PC-9 (cell line): ENCODE measurements around the gene TMEM151B. TPM values are rescaled to one million over a fixed set of nuclear protein-coding genes. Genes with fewer than 3 reads are reported as not detected.
A peak's percentile ranks its signal among the peaks of the same experiment; 100 is the strongest.

Source experiments
- BruUV-seq: library from RNA; stranded (reverse); fragments of 400-500 nt; replicated peaks from 2 replicates; lab custom pipeline; 2021; lab: Mats Ljungman, UMichigan
- CTCF ChIA-PET: fragments of 300-600 bp; sonication (Branson Sonifier 250); formaldehyde crosslinking; loops from one replicate; lab custom pipeline; 2022; ENCODE audit warnings: antibody characterized with exemption; lab: Charles Lee
- POLR2A ChIA-PET: fragments of 300-600 bp; sonication (Branson Sonifier 250); formaldehyde crosslinking; loops from one replicate; lab custom pipeline; 2022; ENCODE audit warnings: antibody characterized with exemption; ENCODE audit not compliant: unreplicated experiment; lab: Charles Lee
- DNase-seq, 2 experiments: peaks; one replicate each; pipeline versions ENCODE4 v3.0.0 to v3.0.0-alpha.2; 2015 to 2022; ENCODE audit warnings: mixed read lengths in 1 of 2
- H2AFZ ChIP-seq: fragments of 200-600 bp; sonication (generic); 2 replicates; pipeline ENCODE4 v1.8.1; 2017; ENCODE audit warnings: antibody characterized with exemption
- H3F3A ChIP-seq: fragments of 200-600 bp; sonication (generic); 2 replicates; pipeline ENCODE4 v1.8.1; 2017; ENCODE audit warnings: antibody characterized with exemption, mild to moderate bottlenecking, low read depth; ENCODE audit not compliant: insufficient read depth
- H3K27ac ChIP-seq: fragments of 200-600 bp; sonication (generic); 2 replicates; pipeline ENCODE4 v1.6.1; 2016; ENCODE audit warnings: mixed run types
- H3K27me3 ChIP-seq: fragments of 200-600 bp; sonication (generic); 2 replicates; pipeline ENCODE4 v1.6.1; 2016; ENCODE audit warnings: low read depth, mixed run types; ENCODE audit not compliant: insufficient read depth
- H3K36me3 ChIP-seq: fragments of 200-600 bp; sonication (generic); 2 replicates; pipeline ENCODE4 v1.6.1; 2016; ENCODE audit warnings: low read depth, mixed run types
- H3K4me1 ChIP-seq: fragments of 200-600 bp; sonication (generic); replicated peaks from 2 replicates; pipeline ENCODE4 v1.6.1; 2016; ENCODE audit warnings: mixed run types; ENCODE audit not compliant: insufficient read depth
- H3K4me2 ChIP-seq: fragments of 200-600 bp; sonication (generic); 2 replicates; pipeline ENCODE4 v1.6.1; 2017; ENCODE audit warnings: mixed run types
- H3K4me3 ChIP-seq: fragments of 200-600 bp; sonication (generic); 2 replicates; pipeline ENCODE4 v1.6.1; 2016; ENCODE audit warnings: mixed run types
- H3K79me2 ChIP-seq: fragments of 200-600 bp; sonication (generic); 2 replicates; pipeline ENCODE4 v1.6.1; 2017; ENCODE audit warnings: low read depth, mixed run types
- H3K9me2 ChIP-seq: fragments of 200-600 bp; sonication (generic); 2 replicates; pipeline ENCODE4 v1.8.1; 2017; ENCODE audit warnings: mild to moderate bottlenecking; ENCODE audit not compliant: insufficient read depth
- H3K9me3 ChIP-seq: fragments of 200-600 bp; sonication (generic); 2 replicates; pipeline ENCODE4 v1.8.1; 2016; ENCODE audit warnings: low read depth; ENCODE audit not compliant: insufficient read depth
- H4K20me1 ChIP-seq: fragments of 200-600 bp; sonication (generic); 2 replicates; pipeline ENCODE4 v1.8.1; 2017; ENCODE audit not compliant: insufficient read depth
- EZH2 ChIP-seq: fragments of 200-600 bp; sonication (generic); IDR thresholded peaks from 2 replicates; pipeline ENCODE4 v1.8.0; 2017; ENCODE audit warnings: antibody characterized with exemption, low read depth
- intact Hi-C: fragments of 100-400 bp; cut with micrococcal nuclease; formaldehyde crosslinking; loops from one replicate; pipeline ENCODE4 v1.10.0; 2022; ENCODE audit not compliant: unreplicated experiment
- total RNA-seq: library from RNA; stranded (reverse); gene quantifications from 2 replicates; pipeline ENCODE4 v1.2.3, GENCODE V29; 2021
- TF ChIP-seq, protein P1 (sequence below): fragments of 200-600 bp; sonication (generic); conservative IDR thresholded peaks from 2 replicates; pipeline ENCODE4 v1.6.1; 2017; ENCODE audit warnings: mixed run types, antibody characterized with exemption, mild to moderate bottlenecking, moderate library complexity

TMEM151B gene
- total RNA-seq, 1 experiment from 2014 or later = not detected

DNA sequence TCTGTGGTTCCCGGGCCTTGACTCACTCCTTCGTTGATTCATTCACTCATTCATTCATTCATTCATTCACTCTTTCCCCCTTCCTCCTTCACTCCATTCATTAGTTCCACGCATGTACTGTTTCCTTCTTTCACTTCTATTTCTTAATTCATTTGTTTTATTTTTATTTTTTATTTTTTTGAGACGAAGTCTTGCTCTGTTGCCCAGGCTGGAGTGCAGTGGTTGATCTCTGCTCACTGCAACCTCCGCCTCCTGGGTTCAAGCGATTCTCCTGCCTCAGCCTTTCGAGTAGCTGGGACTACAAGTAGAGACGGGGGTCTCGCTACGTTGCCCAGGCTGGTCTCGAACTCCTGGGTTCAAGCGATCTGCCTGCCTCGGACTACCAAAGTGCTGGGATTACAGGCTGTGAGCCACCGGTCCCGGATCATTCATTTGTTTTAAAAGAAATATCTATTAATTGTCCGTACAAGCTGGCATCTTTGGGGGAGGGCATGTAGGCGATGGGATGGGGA is 4.5 kb upstream of the TMEM151B start:
- Histone ChIP-seq H3K27ac (no peak overlapping the region), H4K20me1 (no peaks in the 10 kb centered on the region; the same call in 1 of the 2 replicates), H3K27me3 (no peaks in the 10 kb centered on the region; the same call in 1 of the 2 replicates), H3K9me2 (no peaks in the 10 kb centered on the region), H2AFZ (peak overlapping the region; percentile 91), H3K79me2 (peaks cover 26% of the 10 kb centered on the region), H3K4me3 (peak overlapping the region; percentile 89; the same call in 1 of the 2 replicates), H3K9me3 (no peaks in the 10 kb centered on the region), H3F3A (peaks cover 18% of the 10 kb centered on the region; the same call in 1 of the 2 replicates), H3K36me3 (no peaks in the 10 kb centered on the region), H3K4me1 (peaks cover 21% of the 10 kb centered on the region), H3K4me2 (peak overlapping the region; percentile 100)
- TF ChIP-seq, protein P1, sequence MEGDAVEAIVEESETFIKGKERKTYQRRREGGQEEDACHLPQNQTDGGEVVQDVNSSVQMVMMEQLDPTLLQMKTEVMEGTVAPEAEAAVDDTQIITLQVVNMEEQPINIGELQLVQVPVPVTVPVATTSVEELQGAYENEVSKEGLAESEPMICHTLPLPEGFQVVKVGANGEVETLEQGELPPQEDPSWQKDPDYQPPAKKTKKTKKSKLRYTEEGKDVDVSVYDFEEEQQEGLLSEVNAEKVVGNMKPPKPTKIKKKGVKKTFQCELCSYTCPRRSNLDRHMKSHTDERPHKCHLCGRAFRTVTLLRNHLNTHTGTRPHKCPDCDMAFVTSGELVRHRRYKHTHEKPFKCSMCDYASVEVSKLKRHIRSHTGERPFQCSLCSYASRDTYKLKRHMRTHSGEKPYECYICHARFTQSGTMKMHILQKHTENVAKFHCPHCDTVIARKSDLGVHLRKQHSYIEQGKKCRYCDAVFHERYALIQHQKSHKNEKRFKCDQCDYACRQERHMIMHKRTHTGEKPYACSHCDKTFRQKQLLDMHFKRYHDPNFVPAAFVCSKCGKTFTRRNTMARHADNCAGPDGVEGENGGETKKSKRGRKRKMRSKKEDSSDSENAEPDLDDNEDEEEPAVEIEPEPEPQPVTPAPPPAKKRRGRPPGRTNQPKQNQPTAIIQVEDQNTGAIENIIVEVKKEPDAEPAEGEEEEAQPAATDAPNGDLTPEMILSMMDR = no peak
- no peak for TF ChIP-seq EZH2
- POLR2A ChIA-PET = no interaction called here
- no peak for DNase-seq
- intact Hi-C loops = loop anchor here (1.0 to 5.0 kb wide), 3 partner anchors 122 to 192 kb away; partner anchors contain the start of gene CDC5L
- CTCF ChIA-PET = no interaction called here
- no TSS peak for BruUV-seq

DNA sequence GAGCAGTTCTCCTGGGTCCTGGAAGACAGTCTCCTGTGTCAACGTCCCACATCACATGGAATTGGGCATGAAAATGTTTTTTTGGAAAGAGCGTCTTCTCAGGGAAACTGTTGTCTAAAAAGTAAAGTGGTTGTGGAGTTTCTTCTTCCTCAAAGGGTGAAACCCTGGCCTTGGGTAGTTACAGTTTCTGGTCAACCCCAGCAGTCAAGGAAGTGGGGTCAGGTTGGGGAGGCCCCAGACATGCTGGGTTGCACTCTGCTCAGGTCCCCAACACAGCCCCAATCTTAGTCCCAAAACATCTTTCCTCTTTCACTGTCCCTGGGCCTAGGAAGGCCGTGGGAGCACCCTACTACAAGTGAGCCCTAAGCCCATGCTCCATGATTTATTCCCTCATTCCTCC is 3.9 kb upstream of the TMEM151B start:
- intact Hi-C loops = loop anchor here (5.0 kb wide), 2 partner anchors 121 to 191 kb away; partner anchors contain the start of gene CDC5L
- peaks cover 26% of the 10 kb centered on the region for H3K79me2 ChIP-seq
- no peaks in the 10 kb centered on the region for H3K9me2 ChIP-seq
- CTCF ChIA-PET = interaction anchor here (0.5 to 0.7 kb wide), 2 partner anchors 203 to 1652 kb away, joined by 3 to 6 read pairs; no protein-coding TSS in a partner anchor
- H3K4me1 ChIP-seq = peaks cover 21% of the 10 kb centered on the region
- no peak for DNase-seq
- POLR2A ChIA-PET = no interaction called here
- no peak overlapping the region for H3K4me3 ChIP-seq
- H4K20me1 ChIP-seq = no peaks in the 10 kb centered on the region; the same call in 1 of the 2 replicates
- no peak overlapping the region for H3K4me2 ChIP-seq
- no TSS peak for BruUV-seq
- H3K36me3 ChIP-seq = no peaks in the 10 kb centered on the region
- H3K9me3 ChIP-seq = no peaks in the 10 kb centered on the region
- no peak overlapping the region for H2AFZ ChIP-seq
- no peak for TF ChIP-seq EZH2
- TF ChIP-seq, protein P1 = no peak
- H3K27ac ChIP-seq = no peak overlapping the region
- H3F3A ChIP-seq = peaks cover 18% of the 10 kb centered on the region; the same call in 1 of the 2 replicates
- no peaks in the 10 kb centered on the region; the same call in 1 of the 2 replicates for H3K27me3 ChIP-seq

DNA sequence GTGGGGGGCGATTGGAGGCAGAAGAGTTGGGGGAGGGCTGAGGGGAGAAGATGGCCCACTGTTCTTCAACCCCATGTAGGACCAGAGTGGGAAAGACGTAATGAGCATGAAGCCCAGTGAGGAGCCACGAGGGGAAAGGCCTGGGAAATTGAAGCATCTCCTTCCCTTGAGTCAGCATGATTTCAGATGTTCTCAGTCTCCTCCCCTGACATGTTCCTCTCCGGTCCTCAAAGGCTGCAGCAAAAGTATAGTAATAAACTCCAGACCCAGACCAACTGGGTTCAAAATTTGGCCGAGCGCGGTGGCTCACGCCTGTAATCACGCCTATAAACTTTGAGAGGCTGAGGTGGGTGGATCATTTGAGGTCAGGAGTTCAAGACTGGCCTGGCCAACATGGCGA is 3.0 kb upstream of the TMEM151B start:
- Histone ChIP-seq H3K9me2 (no peaks in the 10 kb centered on the region), H3F3A (peaks cover 18% of the 10 kb centered on the region; the same call in 1 of the 2 replicates), H2AFZ (no peak overlapping the region), H3K4me3 (no peak overlapping the region), H3K79me2 (peaks cover 22% of the 10 kb centered on the region), H3K27me3 (no peaks in the 10 kb centered on the region; the same call in 1 of the 2 replicates), H3K27ac (no peak overlapping the region), H3K9me3 (no peaks in the 10 kb centered on the region), H4K20me1 (no peaks in the 10 kb centered on the region; the same call in 1 of the 2 replicates), H3K4me2 (no peak overlapping the region), H3K36me3 (no peaks in the 10 kb centered on the region), H3K4me1 (peaks cover 21% of the 10 kb centered on the region)
- intact Hi-C loops = loop anchor here (5.0 kb wide), 2 partner anchors 120 to 190 kb away; partner anchors contain the start of gene CDC5L
- DNase-seq = no peak
- CTCF ChIA-PET = interaction anchor here (0.7 to 1.6 kb wide), 2 partner anchors 171 to 1651 kb away, joined by 3 read pairs; no protein-coding TSS in a partner anchor
- POLR2A ChIA-PET = no interaction called here
- TF ChIP-seq, protein P1 = no peak
- no peak for TF ChIP-seq EZH2
- no TSS peak for BruUV-seq
